Measurements from ENCODE around the gene SCAF8.

The SCAF8 gene

GRCh38 chr6:154847318-154847717 is 114.1 kb downstream of the SCAF8 start:
- no peak for DNase-seq

- peak; percentile 72 for DNase-seq
These were observed 115.4 kb downstream of the SCAF8 start for GRCh38 chr6:154848580-154848979.

- no peak for DNase-seq
These were observed 116.3 kb downstream of the SCAF8 start for GRCh38 chr6:154849475-154849874.

- DNase-seq: no peak
These were observed 119.5 kb downstream of the SCAF8 start for GRCh38 chr6:154852687-154853086.

- DNase-seq: no peak
These were observed 124.3 kb downstream of the SCAF8 start for GRCh38 chr6:154857529-154857928.

- DNase-seq: peak; percentile 52
These were observed 128.6 kb downstream of the SCAF8 start for GRCh38 chr6:154861825-154862224.

GRCh38 chr6:154862536-154862935 is 129.3 kb downstream of the SCAF8 start:
- no peak for DNase-seq

GRCh38 chr6:154864066-154864430 is 130.8 kb downstream of the SCAF8 start:
- no peak for DNase-seq

GRCh38 chr6:154865291-154865690 is 132.1 kb downstream of the SCAF8 start:
- no peak for DNase-seq

- peak; percentile 49 for DNase-seq
These were observed 135.0 kb downstream of the SCAF8 start for GRCh38 chr6:154868143-154868594.

GRCh38 chr6:154872542-154873114 is 139.4 kb downstream of the SCAF8 start:
- DNase-seq: no peak

- DNase-seq: no peak
These were observed 140.3 kb downstream of the SCAF8 start for GRCh38 chr6:154873546-154873945.

- DNase-seq: no peak
These were observed 141.8 kb downstream of the SCAF8 start for GRCh38 chr6:154874773-154875592.

GRCh38 chr6:154876486-154877280 is 143.5 kb downstream of the SCAF8 start:
- no peak for DNase-seq

- no peak for DNase-seq
These were observed 145.8 kb downstream of the SCAF8 start for GRCh38 chr6:154878871-154879491.

- DNase-seq: no peak
These were observed 148.9 kb downstream of the SCAF8 start for GRCh38 chr6:154882107-154882506.
